H9 (cell line): Measurements from ENCODE around the gene CBX8. TPM values are rescaled to one million over a fixed set of nuclear protein-coding genes. Genes with fewer than 3 reads are reported as not detected.
A peak's percentile ranks its signal among the peaks of the same experiment; 100 is the strongest.

ENCODE experiments used
- DNase-seq: peaks from one replicate; pipeline ENCODE4 v3.0.0-alpha.2; 2017
- H2AFZ ChIP-seq: one replicate; pipeline ENCODE4 v1.6.1; 2013; ENCODE audit warnings: mild to moderate bottlenecking, low read length, control low read depth, moderate library complexity
- H2AK5ac ChIP-seq: 2 replicates; pipeline ENCODE4 v1.6.1; 2013; ENCODE audit warnings: low read length, control low read depth, mixed read lengths; ENCODE audit not compliant: insufficient read length
- H2BK120ac ChIP-seq: one replicate; pipeline ENCODE4 v1.6.1; 2013; ENCODE audit warnings: low read depth, mild to moderate bottlenecking, low read length, control low read depth, inconsistent platforms; ENCODE audit not compliant: poor library complexity, severe bottlenecking
- H2BK12ac ChIP-seq: 2 replicates; pipeline ENCODE4 v1.6.1; 2013; ENCODE audit warnings: low read length, control low read depth, mixed read lengths, low read depth; ENCODE audit not compliant: insufficient read length
- H2BK15ac ChIP-seq: 2 replicates; pipeline ENCODE4 v1.6.1; 2013; ENCODE audit warnings: low read depth, low read length, control low read depth
- H2BK20ac ChIP-seq: one replicate; pipeline ENCODE4 v1.6.1; 2013; ENCODE audit warnings: low read depth, mild to moderate bottlenecking, low read length, control low read depth, inconsistent platforms; ENCODE audit not compliant: poor library complexity, severe bottlenecking
- H2BK5ac ChIP-seq: 2 replicates; pipeline ENCODE4 v1.6.1; 2013; ENCODE audit warnings: low read length, control low read depth, mixed read lengths; ENCODE audit not compliant: insufficient read length
- H3K14ac ChIP-seq: 2 replicates; pipeline ENCODE4 v1.6.1; 2013; ENCODE audit warnings: low read length, control low read depth; ENCODE audit not compliant: insufficient read depth
- H3K18ac ChIP-seq: 2 replicates; pipeline ENCODE4 v1.6.1; 2013; ENCODE audit warnings: low read depth, mild to moderate bottlenecking, mixed read lengths, low read length, control low read depth; ENCODE audit not compliant: insufficient read length
- H3K23ac ChIP-seq: 2 replicates; pipeline ENCODE4 v1.6.1; 2013; ENCODE audit warnings: low read length, control low read depth, mixed read lengths, low read depth; ENCODE audit not compliant: insufficient read length
- H3K23me2 ChIP-seq: 2 replicates; pipeline ENCODE4 v1.6.1; 2013; ENCODE audit warnings: low read depth, mild to moderate bottlenecking, mixed read lengths, low read length, control low read depth; ENCODE audit not compliant: insufficient read length, poor library complexity, severe bottlenecking
- H3K27ac ChIP-seq: 2 replicates; pipeline ENCODE4 v1.5.1; 2013; ENCODE audit warnings: low read length, control low read depth, mixed read lengths, low read depth; ENCODE audit not compliant: insufficient read length
- H3K27me3 ChIP-seq: 2 replicates; pipeline ENCODE4 v1.6.1; 2013; ENCODE audit warnings: low read length, control low read depth, inconsistent platforms; ENCODE audit not compliant: insufficient read depth
- H3K4ac ChIP-seq: 2 replicates; pipeline ENCODE4 v1.6.1; 2013; ENCODE audit warnings: low read depth, mild to moderate bottlenecking, control low read depth, inconsistent platforms, low read length, moderate library complexity
- H3K4me1 ChIP-seq: 2 replicates; pipeline ENCODE4 v1.6.1; 2013; ENCODE audit warnings: low read length, control low read depth, inconsistent platforms; ENCODE audit not compliant: insufficient read depth
- H3K4me2 ChIP-seq: 2 replicates; pipeline ENCODE4 v1.6.1; 2013; ENCODE audit warnings: low read length, control low read depth, mixed read lengths; ENCODE audit not compliant: insufficient read length, insufficient read depth
- H3K56ac ChIP-seq: 2 replicates; pipeline ENCODE4 v1.6.1; 2013; ENCODE audit warnings: low read depth, mild to moderate bottlenecking, mixed read lengths, low read length, control low read depth; ENCODE audit not compliant: insufficient read length
- H3K79me1 ChIP-seq: 2 replicates; pipeline ENCODE4 v1.6.1; 2013; ENCODE audit warnings: low read depth, mild to moderate bottlenecking, moderate library complexity, low read length, control low read depth, inconsistent platforms; ENCODE audit not compliant: insufficient read depth, poor library complexity, severe bottlenecking
- H3K79me2 ChIP-seq: 2 replicates; pipeline ENCODE4 v1.6.1; 2013; ENCODE audit warnings: low read length, control low read depth, inconsistent platforms; ENCODE audit not compliant: insufficient read depth
- H3K9ac ChIP-seq: 2 replicates; pipeline ENCODE4 v1.6.1; 2013; ENCODE audit warnings: low read length, control low read depth, mixed read lengths; ENCODE audit not compliant: insufficient read length; ENCODE audit errors: extremely low read depth
- H3K9me3 ChIP-seq: one replicate; pipeline ENCODE4 v1.6.1; 2013; ENCODE audit warnings: low read depth, low read length, inconsistent platforms; ENCODE audit not compliant: control insufficient read depth
- H3T11ph ChIP-seq: one replicate; pipeline ENCODE4 v1.6.1; 2013; ENCODE audit warnings: mild to moderate bottlenecking, low read length, control low read depth, inconsistent platforms
- H4K20me1 ChIP-seq: one replicate; pipeline ENCODE4 v1.6.1; 2013; ENCODE audit not compliant: control insufficient read depth, insufficient read length, insufficient read depth
- H4K5ac ChIP-seq: 2 replicates; pipeline ENCODE4 v1.6.1; 2013; ENCODE audit warnings: low read depth, mild to moderate bottlenecking, mixed read lengths, low read length, control low read depth; ENCODE audit not compliant: insufficient read length
- H4K8ac ChIP-seq: replicated peaks from 2 replicates; pipeline ENCODE4 v1.6.1; 2013; ENCODE audit warnings: low read length, control low read depth, mixed read lengths, low read depth; ENCODE audit not compliant: insufficient read length
- H4K91ac ChIP-seq: 2 replicates; pipeline ENCODE4 v1.6.1; 2013; ENCODE audit warnings: low read depth, mild to moderate bottlenecking, moderate library complexity, mixed read lengths, low read length, control low read depth; ENCODE audit not compliant: insufficient read length
- H3K27ac Mint-ChIP-seq, 3 experiments: 2 replicates in 2 of 3; 3 replicates in 1 of 3; pipeline ENCODE4 v1.8.0; 2020 to 2021; ENCODE audit warnings: mixed read lengths in 3 of 3, mild to moderate bottlenecking in 1 of 3, moderate library complexity in 1 of 3
- H3K27me3 Mint-ChIP-seq: 2 replicates; pipeline ENCODE4 v1.8.0; 2021; ENCODE audit warnings: low read depth, mild to moderate bottlenecking, moderate library complexity, mixed read lengths
- H3K36me3 Mint-ChIP-seq, 3 experiments: 2 replicates in 2 of 3; 3 replicates in 1 of 3; pipeline ENCODE4 v1.8.0; 2020 to 2021; ENCODE audit warnings: low read depth in 3 of 3, mixed read lengths in 3 of 3; ENCODE audit not compliant: insufficient read depth in 1 of 3
- H3K4me1 Mint-ChIP-seq, 2 experiments: 2 replicates each; pipeline ENCODE4 v1.8.0; 2020; ENCODE audit warnings: mixed read lengths in 2 of 2
- H3K4me3 Mint-ChIP-seq, 2 experiments: 2 replicates in 1 of 2; 3 replicates in 1 of 2; pipeline ENCODE4 v1.8.0; 2020 to 2021; ENCODE audit warnings: mild to moderate bottlenecking in 2 of 2, mixed read lengths in 2 of 2, moderate library complexity in 1 of 2
- H3K9me3 Mint-ChIP-seq, 2 experiments: 2 replicates in 1 of 2; 3 replicates in 1 of 2; pipeline ENCODE4 v1.8.0; 2020; ENCODE audit warnings: mild to moderate bottlenecking in 2 of 2, mixed read lengths in 2 of 2, moderate library complexity in 1 of 2
- CTCF ChIP-seq: fragments of 200-600 bp; sonication (generic); conservative IDR thresholded peaks from 3 replicates; pipeline ENCODE4 v1.8.0; 2021; ENCODE audit warnings: antibody characterized with exemption, mild to moderate bottlenecking
- WGBS: extraction: QIAGEN DNeasy Blood & Tissue Kit; methylation state at CpG from one replicate; pipeline ENCODE4 v1.1.7; 2013; ENCODE audit warnings: missing lambda C conversion rate, low lambda C conversion rate, mixed read lengths; ENCODE audit not compliant: insufficient read length; ENCODE audit errors: extremely low coverage; 5-methylcytosine and 5-hydroxymethylcytosine counted together
- total RNA-seq: library from RNA; stranded (reverse); gene quantifications from 2 replicates; pipeline ENCODE4 v1.2.1, GENCODE V29; 2021

Gene CBX8
- total RNA-seq, 1 experiment from 2014 or later, result 1.2 TPM

GRCh38 chr17:79804856-79805696, 8.2 kb upstream of the CBX8 start:
- Histone ChIP-seq H4K8ac (no peak overlapping the region), H3K9me3 (no peaks in the 10 kb centered on the region), H2BK5ac (no peak overlapping the region), H4K20me1 (no peaks in the 10 kb centered on the region), H2AK5ac (no peak overlapping the region), H3K4me1 (no peaks in the 10 kb centered on the region; the same call in 1 of the 2 replicates), H3K23me2 (peaks cover 2% of the 10 kb centered on the region), H2BK120ac (no peak overlapping the region), H3K27me3 (peaks cover 87% of the 10 kb centered on the region), H2AFZ (no peak overlapping the region), H3K79me1 (no peaks in the 10 kb centered on the region), H2BK12ac (no peak overlapping the region), H3K4ac (no peak overlapping the region), H3K4me2 (no peak overlapping the region), H3T11ph (no peak overlapping the region), H3K14ac (no peak overlapping the region), H3K9ac (no peak overlapping the region), H4K5ac (no peak overlapping the region), H3K18ac (peak overlapping the region; percentile 15), H3K56ac (no peak overlapping the region), H3K27ac (no peak overlapping the region), H3K79me2 (no peaks in the 10 kb centered on the region), H4K91ac (no peak overlapping the region), H2BK20ac (no peak overlapping the region), H2BK15ac (no peak overlapping the region), H3K23ac (no peak overlapping the region)
- H3K9me3 Mint-ChIP-seq, result peaks cover 9 to 13% of the 10 kb centered on the region in 2 experiments; a peak in 4 of 5 replicates
- no peak for DNase-seq
- WGBS, result no CpG with 5 or more reads among the region's 22 CpGs
- H3K4me1 Mint-ChIP-seq, result peaks cover 46 to 60% of the 10 kb centered on the region in 2 experiments
- peak overlapping the region in 1 of 2 experiments; percentile 60; a peak in 2 of 5 replicates for H3K4me3 Mint-ChIP-seq
- no peak for TF ChIP-seq CTCF
- no peaks in the 10 kb centered on the region; a peak in 1 of 7 replicates for H3K36me3 Mint-ChIP-seq
- H3K27ac Mint-ChIP-seq, result no peak overlapping the region
- peaks cover 98% of the 10 kb centered on the region for H3K27me3 Mint-ChIP-seq
